NCI-H226 (cell line): ENCODE measurements around the gene DAG1.

ENCODE experiments used
- DNase-seq: peaks from one replicate; pipeline ENCODE4 v3.0.0-alpha.2; 2015

DAG1 gene

GRCh38 chr3:49469936-49470713 is at the start of gene DAG1:
Gene DAG1 (plus strand): TSS chr3:49470267. CDS start chr3:49510535, 40,268 bp downstream.
- DNase-seq: peak; percentile 98

- DNase-seq: no peak
Measured at GRCh38 chr3:49421890-49422378, 48.1 kb upstream of the DAG1 start.

GRCh38 chr3:49422379-49423248 is 47.5 kb upstream of the DAG1 start, which contains the start of gene AMT:
Gene AMT (minus strand): TSS chr3:49422473. CDS start chr3:49422450, 23 bp downstream.
- no peak for DNase-seq

DNA sequence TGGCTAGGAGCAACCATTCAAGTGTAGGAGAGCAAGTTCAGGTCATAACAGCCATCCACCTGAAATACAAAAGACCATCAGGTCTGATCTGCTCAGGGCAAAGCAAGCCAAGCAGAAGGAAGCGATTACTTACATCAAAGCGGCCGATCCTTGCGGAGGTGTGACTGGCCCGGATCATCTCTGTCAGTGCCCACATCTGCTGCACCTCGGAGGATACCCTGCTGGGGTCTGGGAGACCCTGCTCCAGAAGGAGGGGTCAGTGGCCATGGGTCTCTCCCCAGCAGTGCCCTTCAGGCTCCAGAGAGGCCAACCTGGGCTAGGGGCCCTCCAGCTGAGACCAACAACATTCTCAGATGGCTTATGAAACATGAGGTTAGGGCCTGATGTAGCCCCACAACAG is 45.3 kb upstream of the DAG1 start:
- DNase-seq: no peak

DNA sequence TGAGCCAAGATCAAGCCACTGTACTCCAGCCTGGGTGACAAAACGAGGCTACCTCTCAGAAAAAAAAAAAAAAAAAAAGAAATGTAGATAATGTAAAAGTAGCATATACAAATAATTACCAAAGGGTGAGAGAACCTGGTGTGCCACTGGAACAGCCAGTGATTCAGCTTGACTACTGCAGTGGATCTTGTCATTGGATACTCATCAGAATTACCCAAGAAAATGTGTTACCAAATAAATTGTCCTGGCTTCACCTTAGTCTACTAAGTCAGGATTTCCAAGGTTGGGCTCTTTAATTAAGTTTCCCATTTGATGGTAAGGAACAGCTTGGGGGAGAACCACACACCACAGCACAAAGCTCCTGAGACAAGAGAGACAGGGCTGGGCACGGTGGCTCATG is 42.5 kb upstream of the DAG1 start:
- no peak for DNase-seq

DNA sequence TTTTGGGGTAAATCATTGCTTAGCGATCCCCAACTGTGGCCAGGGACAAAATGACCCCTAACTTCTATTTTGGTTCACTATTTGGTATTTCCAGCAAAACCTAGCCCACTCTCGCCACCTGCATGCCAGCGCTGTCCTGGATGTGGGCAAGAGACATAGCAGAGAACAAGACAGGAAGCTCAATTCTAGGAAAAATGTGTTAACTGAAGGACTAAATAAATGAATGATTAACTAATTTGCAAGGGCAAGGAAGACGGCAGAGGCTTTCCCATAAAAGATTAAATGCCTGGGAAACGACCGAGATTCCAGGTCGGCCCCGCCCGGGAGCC is 41.4 kb upstream of the DAG1 start:
- DNase-seq: no peak

GRCh38 chr3:49434731-49435130 is 35.3 kb upstream of the DAG1 start:
- DNase-seq: no peak

GRCh38 chr3:49445391-49445790 is 24.7 kb upstream of the DAG1 start:
- no peak for DNase-seq

DNA sequence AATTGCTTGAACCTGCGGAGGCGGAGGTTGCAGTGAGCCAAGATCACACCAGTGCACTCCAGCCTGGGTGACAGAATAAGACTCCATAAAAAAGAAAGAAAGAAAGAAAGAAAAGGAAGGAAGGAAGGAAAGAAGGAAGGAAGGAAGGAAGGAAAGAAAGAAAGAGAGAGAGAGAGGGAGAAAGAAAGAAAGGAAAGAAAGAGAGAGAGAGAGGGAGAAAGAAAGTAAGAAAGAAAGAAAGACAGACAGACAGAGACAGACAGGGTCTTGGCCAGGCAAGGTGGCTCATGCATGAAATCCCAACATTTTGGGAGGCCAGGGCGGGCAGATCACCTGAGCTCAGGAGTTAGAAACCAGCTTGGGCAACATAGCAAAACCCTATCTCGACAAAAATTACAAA is 16.4 kb upstream of the DAG1 start:
- no peak for DNase-seq

DNA sequence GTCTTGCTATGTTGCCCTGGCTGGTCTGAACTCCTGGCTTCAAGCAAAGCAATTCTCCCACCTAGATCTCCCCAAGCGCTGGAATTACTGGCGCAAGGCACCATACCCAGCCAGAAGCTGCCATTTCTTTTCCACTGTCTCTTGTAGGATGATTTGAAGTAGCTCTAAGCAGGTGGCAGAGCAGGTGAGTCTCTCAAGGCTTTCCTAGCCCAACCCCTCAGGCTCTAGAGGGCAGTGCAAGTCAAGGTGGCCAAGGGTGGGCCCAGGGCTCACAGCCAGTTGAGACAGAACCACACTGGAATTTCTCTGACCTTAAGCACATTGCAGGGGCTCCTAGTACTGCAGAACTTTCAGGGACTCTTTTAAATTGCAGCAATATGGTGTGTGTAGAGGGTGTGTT is 15.6 kb upstream of the DAG1 start:
- DNase-seq: peak; percentile 29

GRCh38 chr3:49454898-49455681 is 15.0 kb upstream of the DAG1 start:
- DNase-seq: no peak

GRCh38 chr3:49456466-49456865 is 13.6 kb upstream of the DAG1 start:
- DNase-seq: peak; percentile 54

GRCh38 chr3:49460188-49460890 is 9.7 kb upstream of the DAG1 start:
- DNase-seq: no peak

DNA sequence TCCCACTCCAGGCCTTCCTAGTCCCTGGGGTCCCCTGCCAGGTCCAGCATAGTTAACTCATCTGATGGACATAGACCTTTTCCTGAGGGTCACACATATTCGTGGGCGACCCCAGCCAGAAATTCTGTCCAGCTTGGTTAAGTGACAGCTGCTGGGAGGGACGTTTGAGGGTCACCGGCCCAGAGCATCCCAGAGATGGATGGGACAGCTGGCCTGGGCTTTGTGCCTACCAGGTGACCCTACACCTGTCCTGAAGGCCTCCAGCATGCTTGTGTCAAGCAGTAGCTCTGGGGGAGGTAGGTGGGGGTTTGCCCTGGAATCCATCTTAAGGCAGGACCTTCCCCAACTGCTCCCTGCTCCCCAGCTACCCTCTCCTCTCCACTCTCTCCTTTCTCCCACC is 9.1 kb upstream of the DAG1 start:
- no peak for DNase-seq

DNA sequence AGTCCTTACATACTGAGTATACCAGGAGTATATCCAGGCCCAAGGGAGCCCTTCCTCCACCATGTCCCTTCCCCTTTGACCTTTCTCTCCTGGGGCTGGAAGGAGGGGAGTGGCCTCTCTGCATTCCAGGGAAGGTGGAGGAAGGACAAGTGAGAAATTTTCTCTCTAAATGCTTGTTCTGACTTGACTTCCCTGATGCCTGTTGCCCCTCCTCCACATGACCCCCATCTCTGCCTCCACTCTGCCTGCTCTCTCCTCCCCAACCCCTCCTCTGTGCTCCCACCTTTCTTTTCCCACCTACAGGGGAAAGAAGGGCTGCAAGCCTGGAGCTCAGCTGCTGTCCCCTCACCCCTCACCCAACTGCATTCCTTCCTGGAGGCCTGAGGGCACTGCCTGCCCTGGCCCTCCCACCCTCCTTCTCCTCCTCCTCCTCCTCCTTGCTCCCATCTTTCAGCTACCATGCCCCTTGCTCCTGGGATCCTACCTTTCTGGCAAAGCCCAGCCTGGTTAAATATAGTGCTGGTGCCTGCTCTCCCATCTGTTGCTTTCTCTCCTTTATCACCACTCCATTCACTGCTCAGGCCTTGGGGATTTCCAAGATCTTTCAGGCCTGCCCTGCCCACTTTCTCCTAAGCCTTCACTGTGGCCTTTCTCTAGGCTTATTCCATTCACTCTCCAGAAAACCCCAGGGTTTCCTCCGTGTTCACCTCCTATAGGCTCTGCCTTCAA is 8.5 kb upstream of the DAG1 start:
- peak; percentile 71 for DNase-seq

GRCh38 chr3:49462222-49462621 is 7.8 kb upstream of the DAG1 start:
- DNase-seq: no peak

- peak; percentile 43 for DNase-seq
Measured at GRCh38 chr3:49465270-49466034, 4.6 kb upstream of the DAG1 start.

DNA sequence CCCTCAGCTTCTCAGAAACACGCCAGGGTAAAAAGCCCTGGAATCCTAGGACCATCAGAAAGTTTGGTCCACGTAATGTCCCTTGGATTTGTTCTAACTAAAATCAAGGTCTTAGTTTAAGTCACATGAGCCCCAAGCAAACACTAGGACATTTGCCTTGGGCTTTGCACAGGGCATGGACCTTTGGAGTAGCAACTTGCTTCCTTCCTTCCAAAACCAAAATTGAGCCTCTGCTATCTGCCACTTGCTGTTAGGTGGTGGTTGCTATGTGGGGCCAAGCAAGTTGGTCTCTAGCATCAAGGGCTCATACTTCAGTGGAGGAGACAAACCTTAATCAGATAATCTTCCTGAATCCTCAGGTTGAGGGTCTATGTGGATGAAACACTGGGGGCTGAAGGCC is 4.0 kb upstream of the DAG1 start:
- DNase-seq: no peak

DNA sequence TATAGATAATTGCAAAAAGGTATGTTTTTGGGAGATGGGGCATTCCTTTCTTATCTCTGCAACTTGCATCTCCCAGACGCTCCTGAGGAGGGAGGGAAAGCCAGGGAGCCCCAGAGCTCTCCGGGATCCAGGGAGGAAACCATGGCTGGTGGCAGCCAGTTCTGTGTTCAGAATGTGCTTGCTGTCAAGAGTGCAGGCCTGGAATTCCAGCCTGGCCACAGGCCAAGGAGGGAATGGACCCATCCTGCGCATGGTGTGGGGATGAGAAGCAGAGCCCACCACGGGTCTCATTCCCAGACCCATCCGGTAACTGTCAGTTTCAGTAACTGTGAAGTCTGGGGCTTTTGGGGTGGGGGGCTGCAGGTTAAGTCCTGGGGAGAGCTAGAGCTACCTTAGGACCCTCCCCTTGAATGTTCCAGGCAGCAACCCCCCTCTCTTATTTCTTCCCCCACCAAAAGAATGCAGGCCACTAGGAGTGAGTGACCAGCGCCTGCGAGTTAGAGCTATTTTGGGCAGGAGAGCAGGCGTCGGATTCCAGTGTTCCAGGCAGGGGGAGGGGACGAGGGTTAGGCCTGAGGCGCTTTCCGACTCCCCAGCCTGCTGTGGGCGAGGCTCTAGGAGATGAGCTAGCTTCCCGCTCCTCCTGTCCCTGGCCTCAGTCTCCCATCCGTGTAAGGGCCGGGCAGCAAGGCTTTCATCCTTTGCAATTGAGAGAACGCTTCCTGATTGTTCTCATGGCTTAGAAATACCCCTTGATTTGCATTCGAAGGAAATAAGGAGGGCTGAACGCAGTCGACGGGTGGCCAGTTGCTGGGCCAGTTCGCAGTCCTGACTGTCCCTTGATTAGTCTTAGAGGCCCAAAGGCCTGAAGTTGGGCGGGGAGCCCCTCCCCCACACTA is 781 bp upstream of the DAG1 start:
- DNase-seq: peak; percentile 86
